Mesenchymal stem cell (in vitro differentiated cells and primary cell): ENCODE data around the gene SLC39A8.

Source experiments
- DNase-seq: peaks from one replicate; pipeline ENCODE4 v3.0.0-alpha.2; 2013
- H2AFZ ChIP-seq: one replicate; pipeline ENCODE4 v1.6.1; 2013; ENCODE audit warnings: low read depth, mild to moderate bottlenecking, control low read depth, inconsistent platforms, low read length, moderate library complexity
- H2AK5ac ChIP-seq: 2 replicates; pipeline ENCODE4 v1.6.1; 2013; ENCODE audit warnings: low read length, moderate library complexity, mild to moderate bottlenecking, inconsistent platforms; ENCODE audit not compliant: severe bottlenecking
- H2BK120ac ChIP-seq: one replicate; pipeline ENCODE4 v1.6.1; 2013; ENCODE audit warnings: low read depth, mild to moderate bottlenecking, inconsistent platforms, low read length, moderate library complexity
- H2BK12ac ChIP-seq, 2 experiments: one replicate each; pipeline ENCODE4 v1.6.1; 2013; ENCODE audit warnings: inconsistent platforms in 2 of 2, low read length in 2 of 2, mild to moderate bottlenecking in 2 of 2, moderate library complexity in 2 of 2, control low read depth in 1 of 2
- H2BK15ac ChIP-seq: one replicate; pipeline ENCODE4 v1.6.1; 2013; ENCODE audit warnings: mild to moderate bottlenecking, low read depth, inconsistent platforms; ENCODE audit not compliant: poor library complexity, severe bottlenecking
- H2BK5ac ChIP-seq: 2 replicates; pipeline ENCODE4 v1.6.1; 2013; ENCODE audit warnings: low read depth, mild to moderate bottlenecking, low read length, control low read depth, inconsistent platforms; ENCODE audit not compliant: poor library complexity, severe bottlenecking
- H3K14ac ChIP-seq, 2 experiments: one replicate each; pipeline ENCODE4 v1.6.1; 2013; ENCODE audit warnings: inconsistent platforms in 2 of 2, low read length in 2 of 2, control low read depth in 1 of 2, mild to moderate bottlenecking in 1 of 2, moderate library complexity in 1 of 2
- H3K18ac ChIP-seq, 2 experiments: one replicate each; pipeline ENCODE4 v1.6.1; 2013; ENCODE audit warnings: inconsistent platforms in 2 of 2, low read length in 2 of 2, control low read depth in 1 of 2, low read depth in 1 of 2, mild to moderate bottlenecking in 1 of 2
- H3K23ac ChIP-seq, 2 experiments: one replicate each; pipeline ENCODE4 v1.6.1; 2013; ENCODE audit warnings: inconsistent platforms in 2 of 2, low read length in 2 of 2, mild to moderate bottlenecking in 2 of 2, moderate library complexity in 2 of 2, control low read depth in 1 of 2
- H3K27ac ChIP-seq: 2 replicates; pipeline ENCODE4 v1.5.1; 2013; ENCODE audit warnings: mild to moderate bottlenecking, moderate library complexity, low read length, control low read depth, inconsistent platforms; ENCODE audit not compliant: poor library complexity, severe bottlenecking
- H3K27me3 ChIP-seq, 2 experiments: 2 replicates each; pipeline versions ENCODE4 v1.6.1 to v1.7.0; 2013; ENCODE audit warnings: low read length in 2 of 2, mild to moderate bottlenecking in 2 of 2, moderate library complexity in 2 of 2, control low read depth in 1 of 2, inconsistent platforms in 1 of 2; ENCODE audit not compliant: control insufficient read depth in 1 of 2, insufficient read depth in 1 of 2
- H3K36me3 ChIP-seq, 2 experiments: 2 replicates each; pipeline versions ENCODE4 v1.6.1 to v1.7.0; 2013; ENCODE audit warnings: low read length in 2 of 2, control low read depth in 1 of 2, inconsistent platforms in 1 of 2, low read depth in 1 of 2, mild to moderate bottlenecking in 1 of 2; ENCODE audit not compliant: insufficient read depth in 2 of 2, control insufficient read depth in 1 of 2
- H3K4ac ChIP-seq, 2 experiments: one replicate each; pipeline ENCODE4 v1.6.1; 2013; ENCODE audit warnings: inconsistent platforms in 2 of 2, low read length in 2 of 2, mild to moderate bottlenecking in 2 of 2, moderate library complexity in 2 of 2, control low read depth in 1 of 2, low read depth in 1 of 2
- H3K4me1 ChIP-seq: 2 replicates; pipeline ENCODE4 v1.6.1; 2013; ENCODE audit warnings: low read depth, low read length, control low read depth; ENCODE audit not compliant: control insufficient read depth, insufficient read depth
- H3K4me2 ChIP-seq: 2 replicates; pipeline ENCODE4 v1.6.1; 2013; ENCODE audit warnings: low read length, mild to moderate bottlenecking, inconsistent platforms; ENCODE audit not compliant: poor library complexity, severe bottlenecking
- H3K4me3 ChIP-seq, 2 experiments: 2 replicates each; pipeline versions ENCODE4 v1.5.1 to v1.7.0; 2013; ENCODE audit warnings: low read length in 2 of 2, mild to moderate bottlenecking in 2 of 2, control low read depth in 1 of 2, low read depth in 1 of 2; ENCODE audit not compliant: insufficient read depth in 1 of 2
- H3K79me1 ChIP-seq: replicated peaks from 2 replicates; pipeline ENCODE4 v1.6.1; 2013; ENCODE audit warnings: mild to moderate bottlenecking, control low read depth, low read length, inconsistent platforms; ENCODE audit not compliant: poor library complexity, severe bottlenecking
- H3K9ac ChIP-seq: 2 replicates; pipeline ENCODE4 v1.7.0; 2013; ENCODE audit warnings: mild to moderate bottlenecking, low read length, moderate library complexity
- H3K9me3 ChIP-seq: 2 replicates; pipeline ENCODE4 v1.7.0; 2013; ENCODE audit warnings: mild to moderate bottlenecking, low read length; ENCODE audit not compliant: control insufficient read depth
- H4K8ac ChIP-seq: one replicate; pipeline ENCODE4 v1.6.1; 2013; ENCODE audit warnings: inconsistent platforms, mild to moderate bottlenecking, low read length, moderate library complexity
- H4K91ac ChIP-seq: one replicate; pipeline ENCODE4 v1.6.1; 2013; ENCODE audit warnings: mild to moderate bottlenecking, low read length, inconsistent platforms
- WGBS: methylation state at CpG from one replicate; pipeline ENCODE4 v1.1.7; 2013; ENCODE audit warnings: mixed read lengths; 5-methylcytosine and 5-hydroxymethylcytosine counted together

SLC39A8 gene

GRCh38 chr4:102334624-102335023 is 10.7 kb downstream of the SLC39A8 start:
- no peak overlapping the region for H2BK12ac ChIP-seq
- H2AFZ ChIP-seq, result no peak overlapping the region
- no peaks in the 10 kb centered on the region for H3K4me1 ChIP-seq
- H4K8ac ChIP-seq, result no peak overlapping the region
- WGBS, result 83% methylated on average over 2 of the region's 2 CpGs
- no peak overlapping the region for H2BK5ac ChIP-seq
- no peak overlapping the region for H3K14ac ChIP-seq
- H3K4me2 ChIP-seq, result no peak overlapping the region
- no peak overlapping the region for H3K4me3 ChIP-seq
- no peak overlapping the region for H2BK15ac ChIP-seq
- H3K4ac ChIP-seq, result no peak overlapping the region
- H3K9me3 ChIP-seq, result no peaks in the 10 kb centered on the region
- peak; percentile 33 for DNase-seq
- no peak overlapping the region for H4K91ac ChIP-seq
- no peaks in the 10 kb centered on the region for H3K36me3 ChIP-seq
- H2BK120ac ChIP-seq, result no peak overlapping the region
- no peak overlapping the region for H3K18ac ChIP-seq
- no peaks in the 10 kb centered on the region for H3K27me3 ChIP-seq
- H2AK5ac ChIP-seq, result no peak overlapping the region
- H3K23ac ChIP-seq, result no peak overlapping the region
- no peak overlapping the region for H3K27ac ChIP-seq
- peaks cover 1% of the 10 kb centered on the region for H3K79me1 ChIP-seq
- H3K9ac ChIP-seq, result no peak overlapping the region

GRCh38 chr4:102333787-102334186 is 11.5 kb downstream of the SLC39A8 start:
- Histone ChIP-seq H3K36me3 (no peaks in the 10 kb centered on the region), H3K23ac (no peak overlapping the region), H3K4ac (no peak overlapping the region), H2BK12ac (no peak overlapping the region), H3K27me3 (no peaks in the 10 kb centered on the region), H3K18ac (no peak overlapping the region), H3K4me2 (no peak overlapping the region), H4K8ac (no peak overlapping the region), H3K4me1 (no peaks in the 10 kb centered on the region), H2BK15ac (no peak overlapping the region), H2AK5ac (no peak overlapping the region), H3K4me3 (no peak overlapping the region), H3K14ac (no peak overlapping the region), H3K27ac (no peak overlapping the region), H3K79me1 (peaks cover 1% of the 10 kb centered on the region), H3K9me3 (no peaks in the 10 kb centered on the region), H2BK5ac (no peak overlapping the region), H4K91ac (no peak overlapping the region), H2AFZ (no peak overlapping the region), H3K9ac (no peak overlapping the region), H2BK120ac (no peak overlapping the region)
- no peak for DNase-seq
- WGBS, result 95% methylated on average over 3 of the region's 3 CpGs

GRCh38 chr4:102328045-102328444 is 17.2 kb downstream of the SLC39A8 start:
- H3K36me3 ChIP-seq, result no peaks in the 10 kb centered on the region
- no peak overlapping the region for H3K4ac ChIP-seq
- H3K18ac ChIP-seq, result no peak overlapping the region
- no peak overlapping the region for H2BK5ac ChIP-seq
- H3K23ac ChIP-seq, result no peak overlapping the region
- no peak overlapping the region for H4K8ac ChIP-seq
- H3K27ac ChIP-seq, result no peak overlapping the region
- no peak for DNase-seq
- no peaks in the 10 kb centered on the region for H3K27me3 ChIP-seq
- no peak overlapping the region for H2BK15ac ChIP-seq
- no peak overlapping the region for H4K91ac ChIP-seq
- H2BK120ac ChIP-seq, result no peak overlapping the region
- no peak overlapping the region for H3K14ac ChIP-seq
- peaks cover 4% of the 10 kb centered on the region for H3K79me1 ChIP-seq
- no peak overlapping the region for H2AFZ ChIP-seq
- 100% methylated on average over 1 of the region's 1 CpG for WGBS
- H3K9me3 ChIP-seq, result no peaks in the 10 kb centered on the region
- no peak overlapping the region for H3K4me3 ChIP-seq
- no peak overlapping the region for H3K4me2 ChIP-seq
- H2AK5ac ChIP-seq, result no peak overlapping the region
- peaks cover 3% of the 10 kb centered on the region for H3K4me1 ChIP-seq
- H2BK12ac ChIP-seq, result no peak overlapping the region
- H3K9ac ChIP-seq, result no peak overlapping the region

GRCh38 chr4:102326951-102327350 is 18.3 kb downstream of the SLC39A8 start:
- WGBS, result 97% methylated on average over 3 of the region's 3 CpGs
- Histone ChIP-seq H3K4me1 (peaks cover 3% of the 10 kb centered on the region), H2BK120ac (no peak overlapping the region), H3K4ac (no peak overlapping the region), H3K18ac (no peak overlapping the region), H3K79me1 (peaks cover 5% of the 10 kb centered on the region), H2BK5ac (no peak overlapping the region), H3K9me3 (no peaks in the 10 kb centered on the region), H2AFZ (no peak overlapping the region), H4K91ac (no peak overlapping the region), H3K23ac (no peak overlapping the region), H3K27me3 (no peaks in the 10 kb centered on the region), H2AK5ac (no peak overlapping the region), H3K4me2 (no peak overlapping the region), H2BK15ac (no peak overlapping the region), H3K9ac (no peak overlapping the region), H3K27ac (no peak overlapping the region), H3K4me3 (no peak overlapping the region), H2BK12ac (no peak overlapping the region), H4K8ac (no peak overlapping the region), H3K14ac (no peak overlapping the region), H3K36me3 (no peaks in the 10 kb centered on the region)
- DNase-seq, result no peak
